H1 (cell line): Measurements from ENCODE around the gene OR10J5.

Experiments
- ASH2L ChIP-seq: fragments of 200-600, 300-600 bp; sonication (generic); IDR thresholded peaks from one replicate; pipeline ENCODE4 v1.7.1; 2017; ENCODE audit warnings: low read length
- GABPA ChIP-seq: IDR thresholded peaks from 2 replicates; pipeline ENCODE4 v1.6.1; 2011; ENCODE audit warnings: mild to moderate bottlenecking, low read length, moderate library complexity, borderline replicate concordance; ENCODE audit not compliant: insufficient read depth
- KDM4A ChIP-seq: IDR thresholded peaks from one replicate; pipeline ENCODE4 v1.7.1; 2012; ENCODE audit warnings: low read depth, mild to moderate bottlenecking, moderate library complexity, low read length, inconsistent platforms; ENCODE audit not compliant: severe bottlenecking
- NRF1 ChIP-seq: IDR thresholded peaks from 2 replicates; pipeline ENCODE4 v1.6.1; 2011; ENCODE audit warnings: mild to moderate bottlenecking, low read depth, low read length, improper control_type of control experiment
- POLR2AphosphoS5 ChIP-seq: IDR thresholded peaks from 2 replicates; pipeline ENCODE4 v1.6.1; 2011; ENCODE audit warnings: low read depth, low read length
- SIN3A ChIP-seq, 2 experiments: IDR thresholded peaks in 1 of 2; conservative IDR thresholded peaks in 1 of 2; 2 replicates each; pipeline ENCODE4 v1.6.1; 2011 to 2012; ENCODE audit warnings: low read length in 2 of 2, improper control_type of control experiment in 1 of 2, low read depth in 1 of 2, mild to moderate bottlenecking in 1 of 2
- TAF1 ChIP-seq: IDR thresholded peaks from 2 replicates; pipeline ENCODE4 v1.6.1; 2011; ENCODE audit warnings: mild to moderate bottlenecking, low read depth, low read length
- TF ChIP-seq, protein P1 (sequence below): IDR thresholded peaks from 2 replicates; pipeline ENCODE4 v1.6.1; 2011; ENCODE audit warnings: low read depth, mild to moderate bottlenecking, low read length; ENCODE audit not compliant: insufficient read depth

DNA sequence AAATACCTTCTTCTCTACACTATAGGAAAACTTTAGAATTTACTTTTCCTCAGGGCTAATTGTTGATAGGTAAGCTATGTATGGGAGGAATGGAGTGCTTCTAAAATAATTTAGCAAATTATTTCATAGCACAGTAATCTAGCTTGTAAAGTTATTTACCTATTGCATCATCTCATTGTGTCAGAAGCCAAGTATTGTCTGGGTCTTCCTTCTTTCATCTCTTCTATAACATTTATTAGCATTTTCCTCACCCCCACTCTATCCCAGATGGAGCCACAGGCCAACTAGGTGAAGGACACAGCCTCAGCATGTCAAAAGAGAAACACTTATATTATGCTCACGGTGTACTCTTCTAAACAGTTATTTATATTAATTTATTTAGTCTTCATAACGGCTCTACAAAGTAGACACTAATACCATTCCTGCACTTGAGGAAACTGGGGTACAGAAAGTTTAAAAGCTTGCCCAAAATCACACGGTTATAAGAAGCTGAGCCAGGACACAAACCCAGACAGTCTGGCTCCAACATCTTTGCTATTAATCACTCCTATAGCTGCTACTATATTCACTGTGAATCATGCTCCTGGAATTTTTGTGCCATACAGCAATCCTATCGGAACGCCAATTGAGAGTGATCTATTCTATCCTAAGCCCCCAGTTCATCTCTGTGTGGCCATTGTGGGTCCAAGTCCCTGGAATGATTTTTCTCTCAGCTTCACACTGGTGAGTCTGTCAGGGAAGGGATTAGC lies 43.1 kb downstream of the OR10J5 start:
- TF ChIP-seq TAF1 (no peak), SIN3A (conservative IDR thresholded peaks at IDR 0.05 in 1 of 2, IDR thresholded peaks at IDR 0.05 in 1 of 2; ENCODE audit: low read depth in 1 of 2, low read length in 2 of 2) (no peak), POLR2AphosphoS5 (no peak), GABPA (no peak), ASH2L (no peak), KDM4A (no peak), NRF1 (no peak)
- TF ChIP-seq, protein P1, sequence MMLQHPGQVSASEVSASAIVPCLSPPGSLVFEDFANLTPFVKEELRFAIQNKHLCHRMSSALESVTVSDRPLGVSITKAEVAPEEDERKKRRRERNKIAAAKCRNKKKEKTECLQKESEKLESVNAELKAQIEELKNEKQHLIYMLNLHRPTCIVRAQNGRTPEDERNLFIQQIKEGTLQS = no peak
